LNCAP (cell line): ENCODE measurements around the gene EML6.

Experiments used
- TF ChIP-seq, protein P1 (sequence below): fragments of 450-650 bp; IDR thresholded peaks from 2 replicates; pipeline ENCODE4 v1.5.1; 2017; ENCODE audit warnings: mild to moderate bottlenecking

EML6 gene

DNA sequence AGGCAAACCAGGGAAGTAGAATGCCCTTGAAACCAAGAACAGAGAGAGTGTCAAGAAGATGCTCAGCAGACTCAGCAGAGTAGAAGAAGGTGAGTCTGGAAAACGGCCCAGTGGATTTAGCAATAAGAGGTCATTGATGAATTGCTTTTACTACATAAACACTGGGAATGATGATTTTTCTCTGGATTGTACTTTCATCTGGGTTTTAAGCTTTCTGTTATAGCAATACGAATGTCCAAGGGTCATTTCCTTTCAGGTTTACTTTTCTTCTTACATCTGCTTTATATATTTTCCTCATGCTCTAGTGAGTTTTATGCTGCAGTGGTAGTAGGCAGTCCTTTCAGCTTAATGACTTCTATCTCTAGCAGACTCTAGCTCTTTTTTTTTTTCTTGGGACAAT, 16.9 kb downstream of the EML6 start:
- TF ChIP-seq, protein P1, sequence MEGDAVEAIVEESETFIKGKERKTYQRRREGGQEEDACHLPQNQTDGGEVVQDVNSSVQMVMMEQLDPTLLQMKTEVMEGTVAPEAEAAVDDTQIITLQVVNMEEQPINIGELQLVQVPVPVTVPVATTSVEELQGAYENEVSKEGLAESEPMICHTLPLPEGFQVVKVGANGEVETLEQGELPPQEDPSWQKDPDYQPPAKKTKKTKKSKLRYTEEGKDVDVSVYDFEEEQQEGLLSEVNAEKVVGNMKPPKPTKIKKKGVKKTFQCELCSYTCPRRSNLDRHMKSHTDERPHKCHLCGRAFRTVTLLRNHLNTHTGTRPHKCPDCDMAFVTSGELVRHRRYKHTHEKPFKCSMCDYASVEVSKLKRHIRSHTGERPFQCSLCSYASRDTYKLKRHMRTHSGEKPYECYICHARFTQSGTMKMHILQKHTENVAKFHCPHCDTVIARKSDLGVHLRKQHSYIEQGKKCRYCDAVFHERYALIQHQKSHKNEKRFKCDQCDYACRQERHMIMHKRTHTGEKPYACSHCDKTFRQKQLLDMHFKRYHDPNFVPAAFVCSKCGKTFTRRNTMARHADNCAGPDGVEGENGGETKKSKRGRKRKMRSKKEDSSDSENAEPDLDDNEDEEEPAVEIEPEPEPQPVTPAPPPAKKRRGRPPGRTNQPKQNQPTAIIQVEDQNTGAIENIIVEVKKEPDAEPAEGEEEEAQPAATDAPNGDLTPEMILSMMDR, result no peak

DNA sequence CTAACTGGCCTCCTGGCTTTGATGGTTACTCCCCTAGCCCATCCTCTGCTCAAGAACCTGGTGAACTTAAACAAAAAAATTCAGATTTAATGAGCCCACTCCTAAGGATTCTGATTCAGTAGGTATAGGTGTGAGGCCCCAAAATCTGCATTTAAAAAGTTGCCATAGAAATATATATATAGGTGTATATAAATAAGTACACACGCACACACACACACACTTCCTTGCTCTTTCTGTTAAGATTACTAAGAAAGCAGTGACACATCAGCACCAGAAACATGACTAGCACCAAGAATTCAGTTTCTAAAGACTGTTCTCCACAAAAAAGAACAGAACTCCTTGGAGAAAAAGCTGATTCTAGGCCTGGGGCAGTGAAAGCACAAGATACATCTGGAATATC, 17.8 kb downstream of the EML6 start:
- TF ChIP-seq, protein P1, result no peak

DNA sequence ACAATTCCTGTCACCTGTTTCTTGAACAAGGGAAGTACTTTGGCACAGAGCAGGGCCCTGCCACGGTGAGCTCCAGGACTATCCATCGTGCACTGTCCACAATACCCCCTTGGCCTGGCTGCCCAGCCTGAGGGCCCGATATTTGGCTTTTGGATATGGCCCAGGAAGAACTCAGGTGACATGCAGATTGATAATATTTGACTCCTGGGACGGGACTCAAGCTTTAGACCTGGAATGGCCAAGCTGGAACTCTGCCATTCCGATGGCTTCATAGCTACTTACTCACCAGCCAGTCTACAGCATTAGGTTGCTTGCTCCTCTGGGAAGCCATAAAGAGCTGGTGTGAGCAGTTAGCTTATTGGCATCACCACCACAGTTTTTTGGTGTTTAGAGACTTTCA, 26.6 kb downstream of the EML6 start:
- TF ChIP-seq, protein P1, result no peak

DNA sequence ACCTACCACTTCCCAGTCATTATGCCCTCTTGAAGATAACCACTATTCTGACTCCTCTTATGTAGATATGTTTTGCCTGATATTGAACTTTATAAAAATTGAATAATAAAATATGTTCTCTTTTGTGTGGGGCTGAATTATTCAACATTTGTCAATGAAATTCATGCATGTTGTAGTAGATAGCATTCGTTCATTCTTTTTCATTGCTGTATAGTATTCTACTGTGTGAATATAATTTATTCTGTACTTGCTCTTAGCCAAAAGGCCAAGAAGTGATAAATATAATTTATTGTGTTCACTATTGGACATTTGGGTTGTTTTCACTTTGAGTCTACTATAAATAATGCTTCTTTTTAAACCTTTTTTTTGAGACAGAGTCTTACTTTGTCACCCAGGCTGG, 29.0 kb downstream of the EML6 start:
- TF ChIP-seq, protein P1, result no peak

DNA sequence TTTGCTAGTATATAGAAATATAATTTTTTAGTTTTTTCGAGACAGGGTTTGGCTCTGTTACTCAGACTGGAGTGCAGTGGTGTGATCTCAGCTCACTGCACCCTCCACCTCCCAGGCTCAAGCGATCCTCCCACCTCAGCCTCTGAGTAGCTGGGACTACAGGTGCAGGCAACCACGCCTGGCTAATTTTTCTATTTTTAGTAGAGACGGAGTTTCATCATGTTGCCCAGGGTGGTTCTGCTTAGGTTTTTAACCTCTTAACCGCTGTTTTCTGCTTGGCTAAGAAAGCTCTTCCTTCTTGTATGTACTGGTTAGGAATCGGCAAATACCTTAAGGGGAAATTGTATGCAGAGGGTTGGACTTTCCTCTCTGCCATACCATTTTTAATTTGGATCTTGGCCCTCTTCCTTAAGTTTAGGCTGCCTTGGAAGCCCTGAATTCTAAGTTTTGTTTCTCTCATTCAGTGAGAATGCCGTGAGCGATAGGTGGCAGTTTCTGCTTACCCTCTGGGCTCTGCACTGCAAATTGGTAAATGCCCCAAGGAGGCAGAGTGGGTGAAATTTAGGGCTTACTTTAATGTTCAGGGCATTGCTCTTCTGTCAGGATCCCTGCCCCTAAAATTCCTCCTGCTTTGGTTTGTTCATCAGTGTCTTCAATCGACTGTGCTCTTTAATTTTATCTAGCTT, 32.3 kb downstream of the EML6 start:
- TF ChIP-seq, protein P1, result no peak

DNA sequence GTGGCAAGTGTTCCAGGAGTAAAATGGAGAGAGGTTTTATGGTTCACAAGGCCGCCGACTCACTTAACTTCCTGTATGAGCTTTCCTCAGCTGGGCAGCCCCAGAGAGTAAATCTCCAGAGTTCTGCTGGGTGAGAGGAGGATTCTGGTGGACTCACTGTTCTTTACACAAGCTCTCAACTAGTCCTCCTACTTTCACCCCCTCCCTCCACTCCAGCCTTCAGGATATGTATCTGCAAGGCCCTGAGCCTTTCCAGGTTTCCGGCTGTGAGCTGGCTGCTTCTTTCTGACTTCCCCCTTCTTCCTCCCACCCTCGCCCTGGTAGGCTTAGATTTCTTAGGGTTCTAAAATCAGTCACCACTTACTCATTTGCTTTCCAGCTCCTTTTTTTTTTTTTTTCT, 34.0 kb downstream of the EML6 start:
- TF ChIP-seq, protein P1, result no peak

DNA sequence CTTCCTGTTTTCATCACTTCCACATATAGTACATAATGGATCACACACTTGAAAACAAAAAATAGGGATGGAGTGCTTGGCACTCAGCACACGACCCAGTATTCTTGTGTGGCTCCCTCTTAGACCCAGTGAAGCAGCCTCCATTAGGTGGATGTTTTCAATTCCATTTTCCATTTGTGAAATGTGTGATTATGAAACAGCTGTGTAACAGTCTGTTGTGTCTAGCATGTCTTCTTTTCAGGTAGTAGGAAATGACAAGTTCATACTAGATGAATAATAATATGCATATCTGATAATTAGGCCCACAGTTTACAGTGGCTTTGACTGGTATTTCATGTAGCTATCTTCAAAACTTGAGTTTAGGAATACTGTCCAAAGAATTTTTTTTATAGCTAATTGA, 35.5 kb downstream of the EML6 start:
- TF ChIP-seq, protein P1, result no peak

DNA sequence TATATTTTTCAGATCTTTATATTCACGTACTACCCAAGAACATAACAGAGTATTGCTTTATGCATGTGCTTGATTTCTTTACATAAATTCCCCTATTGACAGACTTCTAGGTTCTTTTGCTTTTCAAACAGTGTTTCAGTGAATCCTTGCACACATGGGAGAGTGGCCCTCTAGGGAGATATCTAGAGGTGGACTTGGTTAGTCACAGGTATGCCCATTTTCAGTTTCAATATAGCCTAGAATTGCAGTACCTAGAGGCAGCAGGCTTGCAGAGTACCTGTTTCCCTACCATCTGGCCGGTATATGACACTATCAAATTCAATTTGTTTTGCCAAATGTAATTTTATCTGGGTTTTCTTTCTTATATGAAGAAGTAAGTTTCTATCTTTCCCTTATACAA, 36.8 kb downstream of the EML6 start:
- TF ChIP-seq, protein P1, result no peak
